Stimulated activated CD4-positive, alpha-beta T cell treated with anti-CD3 and anti-CD28 coated beads, Interleukin-1b, Interleukin-23, amount 100 ng/mL, for 4 hours (primary cell): Measurements from ENCODE around the gene C16orf78.
A peak's percentile ranks its signal among the peaks of the same experiment; 100 is the strongest.

Experiments used
- DNase-seq, 2 donors: peaks; one replicate each; pipeline ENCODE4 v3.0.0-alpha.2; 2020; ENCODE audit warnings: low read depth in 2 of 2

Gene C16orf78

DNA sequence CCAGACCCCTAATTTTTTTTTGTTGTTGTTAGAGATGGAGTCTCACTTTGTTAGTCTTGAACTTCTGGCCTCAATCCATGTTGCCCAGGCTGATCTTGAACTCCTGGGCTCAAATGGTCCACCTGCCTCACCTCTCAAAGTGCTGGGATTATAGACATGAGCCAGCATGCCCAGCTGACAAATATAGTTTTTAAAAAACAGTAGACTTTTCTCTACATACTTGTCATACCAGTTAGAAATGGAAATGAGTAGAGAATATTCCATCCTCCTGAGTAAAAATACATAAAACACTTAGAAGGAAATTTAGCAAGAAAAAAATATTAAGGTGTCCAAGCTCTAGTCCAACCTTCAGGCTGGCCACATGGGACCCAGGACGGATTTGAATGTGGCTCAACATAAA, 21.4 kb downstream of the C16orf78 start:
- no peak for DNase-seq

GRCh38 chr16:49396206-49396720, 22.7 kb downstream of the C16orf78 start:
- no peak for DNase-seq

GRCh38 chr16:49398761-49399160, 25.2 kb downstream of the C16orf78 start:
- DNase-seq: no peak

DNA sequence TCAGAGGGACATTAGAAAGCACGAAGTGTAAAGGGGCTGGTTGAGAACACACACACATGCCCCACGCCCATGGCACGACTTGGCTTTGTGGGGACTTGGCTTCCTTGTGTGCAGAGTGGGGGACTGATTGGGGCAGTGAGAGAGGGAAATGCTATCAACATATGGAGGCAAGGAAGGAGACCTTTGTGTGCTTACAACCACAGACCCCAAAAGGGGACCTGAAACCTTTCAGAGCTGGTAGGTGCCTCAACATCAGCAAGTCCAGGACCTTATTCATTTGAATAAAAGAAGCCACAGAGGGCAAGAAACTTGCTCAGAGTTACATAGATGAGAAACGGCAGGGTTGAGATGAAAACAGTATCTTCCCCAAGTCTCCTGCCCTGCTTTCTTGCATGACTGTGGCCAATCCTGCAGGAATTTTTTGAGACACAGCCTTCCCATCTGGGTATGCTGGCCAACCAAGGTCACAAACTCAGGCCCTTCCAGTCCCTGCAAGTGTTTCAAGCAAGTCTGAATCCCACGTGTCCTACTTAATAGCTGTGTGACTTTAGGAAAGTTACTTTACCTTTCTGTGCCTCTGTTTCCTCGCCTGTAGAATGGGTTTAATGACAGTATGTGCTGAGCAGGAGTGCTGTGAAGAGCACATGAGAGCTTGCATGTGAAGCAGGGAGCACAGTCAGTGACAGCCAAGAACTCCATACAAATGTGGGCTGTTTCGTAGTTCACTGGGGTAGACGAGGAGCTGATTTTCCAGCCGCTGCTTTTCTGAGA, 26.2 kb downstream of the C16orf78 start:
- DNase-seq: no peak

- DNase-seq: no peak
These were observed 27.0 kb downstream of the C16orf78 start for GRCh38 chr16:49400611-49401010.

GRCh38 chr16:49405123-49405522, 31.5 kb downstream of the C16orf78 start:
- DNase-seq: no peak

DNA sequence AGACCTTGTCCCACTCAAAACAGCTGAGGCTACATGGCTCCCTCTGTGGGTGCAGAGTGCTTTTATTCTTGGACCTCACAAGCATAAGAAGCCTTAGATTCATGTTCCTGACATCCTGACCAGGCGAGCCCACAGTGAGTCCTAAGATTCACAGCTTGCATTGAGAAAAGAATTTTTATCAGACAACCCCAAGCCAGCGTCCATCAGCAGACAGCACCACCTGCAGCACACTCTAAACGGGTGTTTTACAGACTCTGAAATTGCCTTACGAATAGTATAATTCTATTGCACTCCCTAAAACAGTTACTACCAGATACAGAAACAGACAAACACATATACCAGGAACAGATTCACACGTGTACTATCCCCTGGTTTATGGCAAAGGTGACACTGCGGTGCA, 31.9 kb downstream of the C16orf78 start:
- no peak for DNase-seq

DNA sequence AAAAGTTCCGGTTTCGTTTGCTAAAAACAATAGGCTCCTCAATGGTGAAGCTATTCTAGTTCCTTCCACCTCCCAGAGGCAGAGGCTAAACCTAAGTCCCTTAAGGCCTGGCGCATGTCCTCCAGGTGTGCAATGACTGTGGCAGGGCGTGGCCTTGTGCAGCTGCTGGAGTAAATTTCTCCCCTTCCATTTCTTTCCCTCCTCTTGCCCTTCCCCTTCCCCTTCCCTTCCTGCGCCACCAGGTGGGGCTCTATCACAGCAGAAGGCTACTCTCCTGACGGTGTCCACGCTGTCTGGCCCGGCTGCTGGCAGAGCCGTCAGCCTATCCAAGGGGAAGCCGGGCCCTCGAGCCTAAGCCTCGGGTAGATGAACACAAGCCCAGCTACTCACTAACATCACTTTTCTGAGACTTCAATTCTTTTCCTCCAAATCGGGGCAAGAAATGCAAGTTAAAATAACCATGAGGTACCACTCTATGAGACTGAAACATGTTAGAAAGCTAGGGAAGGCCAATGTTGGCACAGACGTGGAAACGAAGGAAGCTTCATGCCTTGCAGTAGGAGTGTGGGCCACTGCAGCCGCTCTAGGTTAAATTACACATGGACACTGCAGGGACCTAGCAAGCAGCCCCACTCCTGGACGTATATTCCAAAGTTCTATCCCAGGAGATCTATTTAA, 34.4 kb downstream of the C16orf78 start:
- DNase-seq: peak; percentile 45 to 52

DNA sequence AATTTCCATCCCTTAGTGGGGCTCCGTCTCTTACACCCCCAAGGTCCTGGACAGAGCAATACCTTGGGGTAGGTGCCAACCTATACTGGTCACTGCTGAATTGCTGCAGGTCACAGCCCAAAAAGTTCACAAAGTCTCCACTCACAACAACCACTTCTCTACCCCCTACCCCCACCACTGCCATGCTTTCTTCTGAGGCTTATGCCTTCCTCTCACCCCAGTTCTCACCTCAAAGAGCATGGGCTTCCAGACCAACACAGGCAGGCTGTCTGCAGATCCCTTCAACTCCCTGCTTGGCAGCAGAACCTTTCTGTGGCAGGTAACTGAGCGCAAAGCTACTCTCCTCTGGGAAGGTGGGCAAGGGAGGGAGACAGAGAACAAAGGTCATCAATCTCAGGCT, 35.5 kb downstream of the C16orf78 start:
- DNase-seq: no peak

DNA sequence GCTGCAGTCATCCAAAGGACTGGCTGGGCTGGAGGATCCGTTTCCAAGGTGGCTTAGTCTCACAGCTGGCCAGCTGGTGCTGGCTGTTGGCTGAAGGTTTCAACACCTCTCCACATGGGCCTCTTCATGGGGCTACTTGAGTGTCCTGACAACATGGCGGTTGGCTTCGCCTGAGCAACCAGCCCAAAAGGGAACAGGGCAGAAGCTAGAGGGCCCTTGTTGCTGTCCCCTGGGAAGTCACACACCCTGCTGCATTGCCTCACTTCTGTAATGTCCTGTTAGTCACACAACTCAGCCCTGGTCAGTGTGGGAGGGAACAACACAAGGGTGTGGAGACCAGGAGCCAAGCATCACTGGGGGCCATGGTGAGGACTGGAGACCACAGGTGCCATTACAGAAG, 36.6 kb downstream of the C16orf78 start:
- no peak for DNase-seq

- no peak for DNase-seq
These were observed 37.7 kb downstream of the C16orf78 start for GRCh38 chr16:49411121-49411970.

- DNase-seq: no peak
These were observed 41.1 kb downstream of the C16orf78 start for GRCh38 chr16:49414671-49415070.

GRCh38 chr16:49415083-49415482, 41.5 kb downstream of the C16orf78 start:
- no peak for DNase-seq

GRCh38 chr16:49416001-49416675, 42.5 kb downstream of the C16orf78 start:
- DNase-seq: no peak

DNA sequence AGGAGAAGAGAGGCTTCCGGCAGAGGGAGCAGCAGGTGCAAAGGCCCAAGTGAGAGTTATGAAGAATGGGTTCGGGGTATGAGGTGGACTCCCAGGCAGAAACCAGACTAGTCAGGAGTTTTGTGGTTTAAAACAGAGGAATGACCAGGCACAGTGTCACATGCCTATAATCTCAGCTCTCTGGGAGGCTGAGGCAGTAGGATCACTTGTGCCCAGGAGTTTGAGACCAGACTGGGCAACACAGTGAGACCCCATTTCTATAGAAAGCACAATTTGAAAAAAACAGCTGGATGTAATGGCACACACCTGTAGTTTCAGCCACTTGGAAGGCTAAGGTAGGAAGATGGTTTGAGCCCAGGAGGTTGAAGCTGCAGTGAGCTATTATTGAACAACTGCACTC, 43.8 kb downstream of the C16orf78 start:
- DNase-seq: no peak

DNA sequence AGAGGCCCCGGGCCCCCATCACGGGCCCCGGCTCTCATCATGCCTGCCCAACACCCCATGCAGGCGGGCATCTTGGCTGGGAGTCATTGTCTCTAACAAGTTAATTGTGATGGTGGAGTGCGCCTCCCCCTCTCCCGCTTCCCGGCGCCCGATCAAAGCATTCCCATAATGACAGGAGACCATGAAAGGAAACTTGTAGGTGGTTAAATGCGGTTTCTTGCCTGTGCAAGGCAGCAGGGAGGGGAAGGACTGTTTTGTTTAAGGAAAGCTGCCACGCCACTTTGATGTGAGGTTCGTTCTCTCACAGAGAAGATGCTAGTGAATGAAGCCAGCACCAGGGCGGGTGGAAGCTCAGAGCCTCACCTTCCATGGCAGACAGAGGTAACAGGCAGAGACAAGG, 45.4 kb downstream of the C16orf78 start:
- DNase-seq: no peak

GRCh38 chr16:49419862-49420261, 46.3 kb downstream of the C16orf78 start:
- no peak for DNase-seq

DNA sequence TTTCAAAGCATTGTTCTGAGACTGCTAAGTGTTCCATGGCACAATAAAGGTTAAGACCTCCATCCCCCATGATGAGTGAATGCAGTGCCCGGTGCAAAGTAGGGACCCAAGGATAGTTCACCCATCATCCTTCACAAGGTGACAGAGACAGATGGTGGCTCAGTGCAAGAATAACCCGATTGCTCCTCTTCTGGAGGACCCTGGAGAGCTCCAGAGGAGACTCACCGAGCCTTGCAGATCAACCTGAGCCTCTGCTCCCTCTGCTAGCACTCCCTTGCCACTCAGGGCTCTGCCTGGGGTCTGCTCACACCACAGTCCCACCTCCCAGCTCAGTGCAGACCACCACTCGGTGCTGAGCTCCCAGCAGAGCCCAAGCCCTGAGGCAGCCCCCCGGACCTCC, 49.3 kb downstream of the C16orf78 start:
- DNase-seq: no peak

GRCh38 chr16:49424961-49425360, 51.4 kb downstream of the C16orf78 start:
- no peak for DNase-seq

GRCh38 chr16:49427771-49428170, 54.2 kb downstream of the C16orf78 start:
- no peak for DNase-seq

DNA sequence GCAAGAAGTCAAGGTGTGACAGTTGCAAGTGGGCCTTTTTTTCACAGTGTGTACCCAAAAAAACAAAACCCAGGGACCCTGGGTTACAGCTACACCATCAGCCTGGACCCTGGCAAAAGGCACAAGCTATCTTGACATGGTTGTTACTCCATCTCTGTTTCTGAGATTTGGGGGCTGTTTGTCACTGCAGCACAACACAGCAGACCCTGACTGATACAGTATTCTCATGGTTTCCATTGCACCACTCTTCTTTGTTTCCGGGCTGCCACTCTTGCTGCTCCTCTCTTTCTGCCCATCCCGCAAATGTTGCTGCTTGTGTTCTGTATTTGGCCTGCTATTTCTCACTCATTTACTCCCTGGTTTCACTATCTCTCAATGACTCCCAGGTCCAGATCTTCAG, 55.2 kb downstream of the C16orf78 start:
- no peak for DNase-seq

DNA sequence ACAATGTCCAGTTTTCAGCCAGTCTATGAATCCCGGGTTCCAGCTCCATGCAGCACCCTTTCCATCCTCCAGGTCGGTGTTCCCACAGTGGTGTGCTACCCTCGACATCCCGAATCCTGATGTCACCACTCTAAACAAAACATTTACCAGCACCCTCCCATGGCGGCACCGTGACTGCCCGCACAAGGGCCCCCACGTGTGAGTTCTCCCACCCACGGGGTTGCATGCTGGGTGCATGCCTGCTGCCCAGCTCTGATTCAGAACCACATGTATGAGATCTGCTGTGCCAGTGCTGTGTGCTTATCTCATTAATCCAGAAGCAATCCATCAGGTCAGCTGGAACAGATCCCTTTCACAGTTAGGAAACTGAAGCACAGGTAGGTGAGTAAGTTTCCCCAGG, 57.4 kb downstream of the C16orf78 start:
- DNase-seq: no peak
